ENCODE results near the gene SMG9.
"Not testable (repeated sequence)": the region's sequence is repeated elsewhere in the genome, so short reads cannot be mapped to it uniquely, and the experiment has no call there.

Gene SMG9

GRCh38 chr19:43767316-43767715 lies 12.6 kb upstream of the SMG9 start:
- no peak for DNase-seq
- Histone ChIP-seq H3K4me3 (ENCODE audit: low read depth, low read length) (no peak overlapping the region), H3K27ac (no peak overlapping the region), H3K27me3 (replicated peaks) (no peaks in the 10 kb centered on the region), H3K36me3 (replicated peaks) (no peaks in the 10 kb centered on the region)
- in situ Hi-C loops (cut with HindIII; ENCODE audit: low pct_ligation_motif_present, low sequenced_read_pairs) = no loop called here
- TF ChIP-seq CTCF (IDR thresholded peaks at IDR 0.05; ENCODE audit: low read depth, low read length, missing control alignments) = no peak

DNA sequence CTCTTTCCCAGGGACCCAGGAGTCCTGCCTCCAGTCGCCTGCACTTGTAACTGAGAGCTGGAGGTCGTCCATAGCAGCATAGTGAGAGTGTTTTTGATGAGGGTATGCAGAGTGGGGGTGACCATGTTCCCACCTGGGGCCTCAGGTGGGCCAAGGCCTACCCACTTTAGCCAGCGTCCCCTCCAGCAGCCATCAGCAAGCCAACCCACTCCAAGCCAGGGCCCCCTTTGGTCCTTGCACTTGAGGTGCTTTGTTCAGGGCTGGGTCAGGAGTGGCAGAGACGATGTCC lies 11.9 kb upstream of the SMG9 start:
- no peak for TF ChIP-seq CTCF (IDR thresholded peaks at IDR 0.05; ENCODE audit: low read depth, low read length, missing control alignments)
- H3K27ac ChIP-seq = no peak overlapping the region
- H3K36me3 ChIP-seq (replicated peaks) = no peaks in the 10 kb centered on the region
- in situ Hi-C loops (cut with HindIII; ENCODE audit: low pct_ligation_motif_present, low sequenced_read_pairs) = no loop called here
- no peaks in the 10 kb centered on the region for H3K27me3 ChIP-seq (replicated peaks)
- no peak overlapping the region for H3K4me3 ChIP-seq (ENCODE audit: low read depth, low read length)
- DNase-seq = no peak

DNA sequence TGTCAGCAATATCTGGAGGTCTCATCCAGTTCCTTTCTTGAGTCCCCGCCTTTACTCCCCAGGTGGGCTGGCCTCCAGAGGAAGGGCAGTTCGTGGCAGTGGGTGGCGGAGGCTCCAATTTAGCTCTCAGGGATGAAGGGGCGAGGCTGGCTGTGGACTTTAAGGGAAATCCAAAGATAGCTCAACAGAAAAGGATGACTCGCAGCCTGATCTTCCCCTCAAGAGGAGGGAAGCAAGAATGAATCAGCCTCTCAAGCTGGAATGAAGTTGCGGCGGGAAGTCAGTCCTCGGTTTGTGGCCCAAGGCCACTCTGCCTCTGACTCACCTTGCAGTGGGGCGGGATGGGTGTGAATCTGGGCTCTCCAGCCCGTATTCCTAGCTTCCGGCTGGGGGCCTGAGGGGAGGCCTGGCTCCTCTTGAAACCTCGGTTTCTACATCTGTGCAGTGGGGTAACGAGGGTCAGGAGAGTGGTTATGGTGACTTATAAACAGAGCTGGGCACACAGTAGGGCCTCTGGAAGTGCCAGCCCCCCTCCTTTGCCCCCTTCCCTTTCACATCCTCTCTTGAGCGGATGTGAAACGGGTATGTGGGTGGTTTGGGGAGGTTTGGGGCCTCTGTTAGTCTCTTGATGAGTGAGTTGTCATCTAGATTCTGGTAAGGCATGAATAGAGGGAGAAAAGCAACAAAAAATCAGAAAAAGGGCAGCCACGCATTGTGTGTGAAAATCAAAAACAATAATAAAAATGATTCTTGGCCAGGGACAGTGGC lies 10.5 kb upstream of the SMG9 start:
- no peak for TF ChIP-seq CTCF (IDR thresholded peaks at IDR 0.05; ENCODE audit: low read depth, low read length, missing control alignments)
- Histone ChIP-seq H3K36me3 (replicated peaks) (no peaks in the 10 kb centered on the region), H3K4me3 (ENCODE audit: low read depth, low read length) (no peak overlapping the region), H3K27me3 (replicated peaks) (no peaks in the 10 kb centered on the region), H3K27ac (peak overlapping the region; percentile 81)
- DNase-seq = peak; percentile 95
- in situ Hi-C loops (cut with HindIII; ENCODE audit: low pct_ligation_motif_present, low sequenced_read_pairs) = no loop called here

- H3K36me3 ChIP-seq (replicated peaks); H3K4me3 ChIP-seq (ENCODE audit: low read depth, low read length); DNase-seq; in situ Hi-C loops (cut with HindIII; ENCODE audit: low pct_ligation_motif_present, low sequenced_read_pairs); H3K27me3 ChIP-seq (replicated peaks): not testable (repeated sequence)
- peak overlapping the region; percentile 81 for H3K27ac ChIP-seq
Measured at GRCh38 chr19:43764684-43765083, 9.9 kb upstream of the SMG9 start.

GRCh38 chr19:43763473-43763939 lies 8.7 kb upstream of the SMG9 start:
- DNase-seq = no peak
- in situ Hi-C loops (cut with HindIII; ENCODE audit: low pct_ligation_motif_present, low sequenced_read_pairs) = no loop called here
- Histone ChIP-seq H3K27me3 (replicated peaks) (no peaks in the 10 kb centered on the region), H3K36me3 (replicated peaks) (no peaks in the 10 kb centered on the region), H3K27ac (peak overlapping the region; percentile 6), H3K4me3 (ENCODE audit: low read depth, low read length) (no peak overlapping the region)
- TF ChIP-seq CTCF (IDR thresholded peaks at IDR 0.05; ENCODE audit: low read depth, low read length, missing control alignments) = no peak

DNA sequence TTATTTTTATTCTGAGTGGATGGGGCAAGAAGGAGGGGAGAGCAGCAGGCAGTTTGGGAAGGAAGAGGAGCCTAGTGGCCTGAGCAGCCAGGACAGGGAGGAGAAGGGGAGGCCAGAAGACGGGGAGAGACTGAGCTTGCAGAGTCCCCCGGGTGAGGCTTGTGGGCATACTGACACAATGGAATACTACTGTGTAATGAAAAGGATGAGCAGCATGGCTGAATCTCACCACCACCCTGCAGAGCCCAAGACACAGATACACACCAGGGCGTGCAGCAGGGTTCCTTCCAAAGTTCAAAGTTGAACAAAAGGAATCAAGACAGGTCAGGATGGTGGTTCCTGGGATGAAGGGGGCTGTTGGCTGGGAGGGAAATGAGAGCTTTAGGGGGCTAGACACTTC lies 8.1 kb upstream of the SMG9 start:
- TF ChIP-seq CTCF (IDR thresholded peaks at IDR 0.05; ENCODE audit: low read depth, low read length, missing control alignments) = no peak
- no peak for DNase-seq
- Histone ChIP-seq H3K4me3 (ENCODE audit: low read depth, low read length) (no peak overlapping the region), H3K27ac (no peak overlapping the region), H3K27me3 (replicated peaks) (no peaks in the 10 kb centered on the region), H3K36me3 (replicated peaks) (no peaks in the 10 kb centered on the region)
- in situ Hi-C loops (cut with HindIII; ENCODE audit: low pct_ligation_motif_present, low sequenced_read_pairs) = no loop called here
